ENCODE data around the gene TNFAIP8L2.
"Not testable (repeated sequence)": the region's sequence is repeated elsewhere in the genome, so short reads cannot be mapped to it uniquely, and the experiment has no call there.

TNFAIP8L2 gene

DNA sequence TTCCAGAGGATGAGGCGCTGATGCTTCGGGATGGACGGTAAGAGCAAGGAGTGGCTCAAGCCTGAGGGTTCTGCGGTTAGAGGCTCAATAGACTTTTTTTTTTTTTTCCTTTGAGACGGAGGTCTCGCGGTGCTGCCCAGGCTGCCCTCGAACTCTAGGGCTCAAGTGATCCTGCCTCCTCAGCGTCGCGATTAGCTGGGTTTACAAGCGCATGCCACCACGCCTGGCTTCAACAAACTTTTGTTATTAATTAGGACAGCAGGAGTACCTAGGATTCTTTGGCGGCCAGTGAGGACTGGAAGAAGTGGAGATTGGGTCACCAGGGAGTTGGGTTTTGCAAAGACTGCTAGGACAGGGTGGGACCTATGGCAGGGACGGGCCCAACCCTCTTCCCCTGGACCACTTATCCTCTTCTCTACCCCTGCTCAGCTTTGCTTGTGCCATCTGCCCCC, 10.1 kb downstream of the TNFAIP8L2 start:
- Histone ChIP-seq H3K27me3 (ENCODE audit: insufficient read depth, low read length) (no peaks in the 10 kb centered on the region), H3K27ac (ENCODE audit: low read depth, low read length) (peak overlapping the region; percentile 61), H3K36me3 (ENCODE audit: insufficient read depth, low read length) (peaks cover 3% of the 10 kb centered on the region; the same call in 1 of the 2 replicates), H3K4me1 (ENCODE audit: control insufficient read depth, insufficient read depth, low read length, unreplicated experiment) (peaks cover 17% of the 10 kb centered on the region), H3K79me2 (ENCODE audit: control insufficient read depth, insufficient read depth, low read length, unreplicated experiment) (peaks cover 24% of the 10 kb centered on the region), H2AFZ (ENCODE audit: low read length, unreplicated experiment) (peak overlapping the region; percentile 76), H3K4me3 (ENCODE audit: low read depth, low read length) (peak overlapping the region; percentile 87)

DNA sequence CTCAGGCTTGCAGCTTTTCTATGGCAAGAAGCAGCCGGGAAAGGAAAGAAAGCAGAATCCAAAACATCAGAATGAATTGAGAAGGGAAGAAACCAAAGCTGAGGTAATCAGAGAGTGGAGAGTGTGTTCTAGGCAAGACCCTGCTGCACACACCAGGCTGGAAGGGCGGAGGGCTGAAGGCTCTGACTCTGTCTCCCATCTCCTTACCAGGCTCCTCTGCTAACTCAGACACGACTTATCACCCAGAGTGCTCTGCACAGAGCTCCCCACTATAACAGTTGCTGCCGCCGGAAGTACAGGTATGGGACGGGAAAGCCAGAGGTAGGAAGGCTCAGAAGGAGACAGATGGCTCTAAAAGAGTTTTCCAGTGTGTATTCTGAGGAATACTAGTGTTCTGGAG, 10.7 kb downstream of the TNFAIP8L2 start:
- peaks cover 17% of the 10 kb centered on the region for H3K4me1 ChIP-seq (ENCODE audit: control insufficient read depth, insufficient read depth, low read length, unreplicated experiment)
- peaks cover 24% of the 10 kb centered on the region for H3K79me2 ChIP-seq (ENCODE audit: control insufficient read depth, insufficient read depth, low read length, unreplicated experiment)
- H3K4me3 ChIP-seq (ENCODE audit: low read depth, low read length): peak overlapping the region; percentile 87
- H3K36me3 ChIP-seq (ENCODE audit: insufficient read depth, low read length): peaks cover 3% of the 10 kb centered on the region; the same call in 1 of the 2 replicates
- no peak overlapping the region for H2AFZ ChIP-seq (ENCODE audit: low read length, unreplicated experiment)
- no peaks in the 10 kb centered on the region for H3K27me3 ChIP-seq (ENCODE audit: insufficient read depth, low read length)
- no peak overlapping the region for H3K27ac ChIP-seq (ENCODE audit: low read depth, low read length)

DNA sequence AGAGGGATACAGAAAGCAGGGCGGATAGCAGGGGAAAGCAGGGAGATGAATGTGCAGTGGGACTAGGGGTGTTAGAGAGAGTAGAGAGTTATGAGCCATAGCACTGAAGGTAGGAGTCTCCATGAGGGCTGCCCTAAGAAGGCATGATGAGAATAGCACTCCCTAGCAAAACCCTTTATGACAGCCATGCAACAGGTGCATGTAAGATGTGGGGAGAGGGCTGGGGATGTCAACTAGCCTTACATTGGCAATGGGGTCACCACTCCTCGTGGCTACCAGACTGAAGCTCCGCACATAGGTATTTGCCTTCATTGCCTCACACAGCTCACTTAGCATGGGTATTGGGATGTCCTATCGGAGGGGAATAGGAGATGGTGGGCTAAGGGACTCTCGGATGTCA, 14.7 kb downstream of the TNFAIP8L2 start:
- peaks cover 9% of the 10 kb centered on the region for H3K4me1 ChIP-seq (ENCODE audit: control insufficient read depth, insufficient read depth, low read length, unreplicated experiment)
- no peak overlapping the region for H3K27ac ChIP-seq (ENCODE audit: low read depth, low read length)
- H3K79me2 ChIP-seq (ENCODE audit: control insufficient read depth, insufficient read depth, low read length, unreplicated experiment): peaks cover 12% of the 10 kb centered on the region
- H3K4me3 ChIP-seq (ENCODE audit: low read depth, low read length): no peak overlapping the region
- H3K27me3 ChIP-seq (ENCODE audit: insufficient read depth, low read length): no peaks in the 10 kb centered on the region
- H3K36me3 ChIP-seq (ENCODE audit: insufficient read depth, low read length): peaks cover 3% of the 10 kb centered on the region; the same call in 1 of the 2 replicates
- no peak overlapping the region for H2AFZ ChIP-seq (ENCODE audit: low read length, unreplicated experiment)

DNA sequence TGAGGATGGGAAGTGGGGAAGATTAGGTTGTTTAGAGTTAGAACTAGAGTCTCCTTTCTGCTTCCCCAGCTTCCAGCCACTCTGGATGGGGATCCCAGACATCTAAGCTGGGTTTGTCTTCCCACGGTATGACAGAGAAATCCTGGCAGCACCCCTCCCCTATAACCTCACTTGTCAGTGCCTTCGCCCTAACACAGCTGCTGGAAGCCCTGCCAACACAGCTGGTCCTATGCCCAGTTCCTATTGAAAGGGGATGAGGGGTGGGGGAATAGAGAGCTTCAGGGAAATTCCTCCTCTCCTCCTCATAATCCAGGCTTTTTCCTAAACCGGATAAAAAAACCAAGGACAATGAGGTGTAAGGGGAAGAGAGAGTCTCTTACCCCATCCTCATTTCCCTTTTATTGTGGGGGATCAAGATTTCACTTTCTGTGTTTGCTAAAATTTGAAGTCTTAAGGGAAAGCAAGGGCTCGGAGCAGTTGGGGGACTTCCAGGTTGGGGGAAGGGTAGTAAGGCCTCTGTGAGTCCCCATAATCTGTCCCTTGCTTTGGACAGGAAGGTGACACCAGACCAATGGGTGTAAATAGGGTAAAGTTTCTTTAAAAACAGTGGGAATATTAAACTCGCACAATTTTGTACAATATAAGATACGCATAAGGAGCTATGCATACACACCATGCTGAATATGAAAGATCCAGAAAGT, 18.7 kb downstream of the TNFAIP8L2 start:
- Histone ChIP-seq H3K36me3 (ENCODE audit: insufficient read depth, low read length) (no peaks in the 10 kb centered on the region; the same call in 1 of the 2 replicates), H3K4me1 (ENCODE audit: control insufficient read depth, insufficient read depth, low read length, unreplicated experiment) (no peaks in the 10 kb centered on the region), H3K79me2 (ENCODE audit: control insufficient read depth, insufficient read depth, low read length, unreplicated experiment) (no peaks in the 10 kb centered on the region), H3K27me3 (ENCODE audit: insufficient read depth, low read length) (no peaks in the 10 kb centered on the region), H3K4me3 (ENCODE audit: low read depth, low read length) (no peak overlapping the region), H2AFZ (ENCODE audit: low read length, unreplicated experiment) (no peak overlapping the region), H3K27ac (ENCODE audit: low read depth, low read length) (no peak overlapping the region)

DNA sequence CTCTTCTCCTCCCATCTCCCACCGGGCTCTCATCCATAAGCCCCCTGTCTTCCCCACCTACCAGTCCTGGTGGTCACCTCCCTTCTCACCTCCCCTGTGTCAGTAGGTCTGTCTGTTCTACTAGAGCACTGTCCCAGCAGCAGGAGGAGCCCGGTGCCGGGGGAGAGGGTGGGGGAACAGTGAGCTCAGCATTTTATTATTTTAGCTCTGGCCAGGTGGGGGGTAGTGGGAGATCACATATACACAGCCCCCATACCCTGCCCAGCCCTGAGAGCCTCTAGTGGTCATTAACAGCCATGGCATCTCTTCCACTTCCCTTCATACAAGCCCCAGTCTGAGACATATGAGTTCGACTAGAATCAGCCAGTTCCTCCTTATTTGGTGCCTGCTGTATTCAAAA, 19.4 kb downstream of the TNFAIP8L2 start, which contains the start of gene TMOD4:
Gene TMOD4, minus strand, starts transcription at position 119 of the 400 bp plus-strand sequence. CDS start 1,106 bp downstream, outside the sequence.
- Histone ChIP-seq H3K36me3 (ENCODE audit: insufficient read depth, low read length) (peaks cover 1% of the 10 kb centered on the region; the same call in 1 of the 2 replicates), H3K4me3 (ENCODE audit: low read depth, low read length) (no peak within 1 kb of the TSS), H3K4me1 (ENCODE audit: control insufficient read depth, insufficient read depth, low read length, unreplicated experiment) (no peaks in the 10 kb centered on the region), H3K27me3 (ENCODE audit: insufficient read depth, low read length) (no peaks in the 10 kb centered on the region), H3K27ac (ENCODE audit: low read depth, low read length) (no peak within 1 kb of the TSS), H3K79me2 (ENCODE audit: control insufficient read depth, insufficient read depth, low read length, unreplicated experiment) (no peaks in the 10 kb centered on the region), H2AFZ (ENCODE audit: low read length, unreplicated experiment) (no peak within 1 kb of the TSS)

DNA sequence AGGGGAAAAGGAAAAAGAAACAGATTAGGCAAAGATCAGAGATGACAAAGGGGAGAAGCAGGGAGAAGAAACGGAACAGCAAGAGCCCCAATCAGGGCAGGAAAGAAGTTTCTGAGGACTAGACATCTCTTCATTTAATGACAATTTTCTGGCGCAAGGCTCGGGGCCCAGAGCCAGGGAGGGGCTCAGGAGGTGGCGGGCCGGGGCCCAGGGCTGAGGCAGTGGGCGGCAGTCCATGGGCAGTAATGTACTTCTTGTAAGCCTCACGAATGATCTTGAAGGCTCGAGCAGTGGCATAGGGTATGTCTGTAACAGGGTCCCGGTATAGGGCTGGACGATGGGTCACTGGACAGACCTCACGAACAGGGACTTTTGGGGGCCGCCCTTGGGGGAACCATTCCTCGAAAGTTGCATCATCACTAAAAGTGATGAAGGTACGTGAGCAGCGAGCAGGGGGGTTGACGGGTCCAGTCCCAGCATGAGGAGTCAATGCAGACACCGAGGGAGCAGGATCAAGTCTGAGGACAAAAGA, 20.1 kb downstream of the TNFAIP8L2 start:
- no peak overlapping the region for H2AFZ ChIP-seq (ENCODE audit: low read length, unreplicated experiment)
- H3K79me2 ChIP-seq (ENCODE audit: control insufficient read depth, insufficient read depth, low read length, unreplicated experiment): no peaks in the 10 kb centered on the region
- no peak overlapping the region for H3K4me3 ChIP-seq (ENCODE audit: low read depth, low read length)
- H3K27me3 ChIP-seq (ENCODE audit: insufficient read depth, low read length): no peaks in the 10 kb centered on the region
- peaks cover 4% of the 10 kb centered on the region for H3K36me3 ChIP-seq (ENCODE audit: insufficient read depth, low read length)
- H3K4me1 ChIP-seq (ENCODE audit: control insufficient read depth, insufficient read depth, low read length, unreplicated experiment): no peaks in the 10 kb centered on the region
- H3K27ac ChIP-seq (ENCODE audit: low read depth, low read length): no peak overlapping the region

DNA sequence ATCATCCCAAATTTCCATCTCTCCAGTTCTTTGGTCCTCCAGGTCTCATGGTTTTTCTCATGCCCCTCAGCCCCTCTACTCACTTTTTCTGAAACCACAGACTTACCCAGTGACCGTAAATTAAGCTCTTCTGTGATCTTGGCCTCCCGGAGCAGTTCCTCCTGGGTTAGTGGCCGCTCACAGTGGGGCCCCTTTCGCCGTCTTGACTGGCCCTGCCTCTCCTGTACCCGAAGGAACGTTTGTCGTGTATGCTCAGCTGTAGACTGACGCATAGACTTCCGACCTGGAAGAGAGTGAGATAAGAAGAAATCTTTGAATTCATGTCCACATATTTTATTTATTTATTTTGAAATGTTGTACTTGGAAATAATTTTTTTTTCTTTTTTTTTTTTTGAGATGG, 27.8 kb downstream of the TNFAIP8L2 start:
- H3K36me3 ChIP-seq (ENCODE audit: insufficient read depth, low read length): peaks cover 14% of the 10 kb centered on the region; the same call in 1 of the 2 replicates
- no peak overlapping the region for H3K4me3 ChIP-seq (ENCODE audit: low read depth, low read length)
- H2AFZ ChIP-seq (ENCODE audit: low read length, unreplicated experiment): no peak overlapping the region
- H3K27me3 ChIP-seq (ENCODE audit: insufficient read depth, low read length): no peaks in the 10 kb centered on the region
- peaks cover 4% of the 10 kb centered on the region for H3K4me1 ChIP-seq (ENCODE audit: control insufficient read depth, insufficient read depth, low read length, unreplicated experiment)
- H3K27ac ChIP-seq (ENCODE audit: low read depth, low read length): no peak overlapping the region
- H3K79me2 ChIP-seq (ENCODE audit: control insufficient read depth, insufficient read depth, low read length, unreplicated experiment): peaks cover 23% of the 10 kb centered on the region

DNA sequence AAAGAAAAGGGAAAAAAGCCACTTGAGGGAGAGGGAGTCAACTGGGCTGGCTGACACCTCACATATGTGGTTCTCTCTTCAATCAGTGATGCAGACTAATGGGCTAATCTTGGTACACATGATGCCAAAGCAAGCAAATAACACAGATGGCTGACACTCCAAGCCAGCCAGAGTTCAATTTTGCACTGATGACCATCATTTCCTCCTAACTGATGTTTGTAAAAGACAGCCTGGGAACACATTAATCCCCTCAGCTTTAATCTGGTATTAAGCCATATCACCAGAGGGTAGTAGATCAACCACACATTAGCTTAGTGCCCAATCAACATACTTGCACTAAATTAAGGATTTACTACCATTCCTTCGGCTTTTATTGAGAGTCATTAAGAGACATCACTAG, 30.8 kb downstream of the TNFAIP8L2 start:
- H3K36me3 ChIP-seq (ENCODE audit: insufficient read depth, low read length): peaks cover 8% of the 10 kb centered on the region; the same call in 1 of the 2 replicates
- peaks cover 11% of the 10 kb centered on the region for H3K4me1 ChIP-seq (ENCODE audit: control insufficient read depth, insufficient read depth, low read length, unreplicated experiment)
- H2AFZ ChIP-seq (ENCODE audit: low read length, unreplicated experiment): no peak overlapping the region
- no peak overlapping the region for H3K27ac ChIP-seq (ENCODE audit: low read depth, low read length)
- H3K27me3 ChIP-seq (ENCODE audit: insufficient read depth, low read length): no peaks in the 10 kb centered on the region
- peaks cover 31% of the 10 kb centered on the region for H3K79me2 ChIP-seq (ENCODE audit: control insufficient read depth, insufficient read depth, low read length, unreplicated experiment)
- H3K4me3 ChIP-seq (ENCODE audit: low read depth, low read length): no peak overlapping the region

DNA sequence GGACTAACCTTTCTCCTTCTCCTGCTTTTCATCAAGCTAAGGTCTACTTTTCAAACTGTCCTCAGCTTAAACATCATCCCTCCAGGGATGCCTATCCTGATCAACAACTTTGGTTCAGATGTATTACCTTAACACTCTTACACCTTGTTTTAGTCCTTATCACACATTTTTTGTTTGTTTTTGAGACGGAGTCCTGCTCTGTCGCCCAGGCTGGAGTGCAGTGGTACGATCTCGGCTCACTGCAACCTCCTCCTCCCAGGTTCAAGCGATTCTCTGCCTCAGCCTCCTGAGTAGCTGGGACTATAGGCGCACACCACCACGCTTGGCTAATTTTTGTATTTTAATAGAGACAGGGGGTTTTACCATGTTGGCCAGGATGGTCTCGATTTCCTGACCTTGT, 32.2 kb downstream of the TNFAIP8L2 start:
- H3K27ac ChIP-seq (ENCODE audit: low read depth, low read length); H3K36me3 ChIP-seq (ENCODE audit: insufficient read depth, low read length); H2AFZ ChIP-seq (ENCODE audit: low read length, unreplicated experiment); H3K27me3 ChIP-seq (ENCODE audit: insufficient read depth, low read length): not testable (repeated sequence)
- Histone ChIP-seq H3K4me3 (ENCODE audit: low read depth, low read length) (peak overlapping the region; percentile 96), H3K79me2 (ENCODE audit: control insufficient read depth, insufficient read depth, low read length, unreplicated experiment) (peaks cover 31% of the 10 kb centered on the region), H3K4me1 (ENCODE audit: control insufficient read depth, insufficient read depth, low read length, unreplicated experiment) (peaks cover 11% of the 10 kb centered on the region)

DNA sequence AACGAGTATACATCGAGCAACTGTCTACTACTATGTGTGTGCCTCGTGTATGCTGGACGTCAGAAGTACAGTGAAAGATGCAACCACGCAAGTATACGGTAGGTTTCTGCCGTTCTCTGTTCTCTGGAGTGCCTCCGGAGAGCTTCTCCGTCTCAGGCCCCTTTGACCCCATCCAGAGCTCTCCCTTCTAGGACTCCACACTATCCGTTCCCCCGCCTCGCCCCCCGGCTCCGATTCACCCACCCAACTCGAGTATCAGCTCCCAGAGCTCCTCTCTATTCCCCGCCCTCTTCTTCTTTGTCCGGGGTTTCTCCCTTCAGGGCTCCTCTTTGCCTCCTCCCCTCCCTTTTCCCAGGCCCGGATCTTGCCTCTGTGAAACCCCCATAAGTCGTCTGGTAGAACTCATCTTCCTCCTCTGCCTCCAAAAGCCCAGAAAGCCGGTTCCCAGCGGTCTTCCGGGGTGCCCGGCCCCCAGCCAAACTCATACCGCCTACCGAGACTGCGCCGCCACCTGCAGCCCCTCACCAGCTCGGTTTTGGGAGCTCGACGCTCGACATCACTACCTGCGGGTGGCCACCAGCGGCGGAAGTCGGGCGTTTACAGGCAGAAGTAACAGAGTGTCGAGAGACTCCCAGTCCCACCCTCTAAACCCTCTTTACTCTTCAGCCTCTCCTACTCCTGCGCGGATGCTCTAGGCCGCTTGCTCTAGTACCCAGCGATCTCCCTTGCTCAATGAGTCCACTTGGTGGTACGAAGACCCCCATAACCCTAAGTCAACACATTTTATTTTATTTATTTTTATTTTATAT, 33.4 kb downstream of the TNFAIP8L2 start, which contains the start of gene VPS72:
Gene VPS72, minus strand, starts transcription at position 561 of the 809 bp plus-strand sequence. Its CDS starts 76 bp downstream, at position 485.
- Histone ChIP-seq H3K27ac (ENCODE audit: low read depth, low read length) (peak within 1 kb of the TSS; percentile 57), H3K27me3 (ENCODE audit: insufficient read depth, low read length) (no peaks in the 10 kb centered on the region)

More for the DNA sequence above, 33.4 kb downstream of the TNFAIP8L2 start, which contains the start of gene VPS72:
- Histone ChIP-seq H3K79me2 (ENCODE audit: control insufficient read depth, insufficient read depth, low read length, unreplicated experiment) (peaks cover 31% of the 10 kb centered on the region), H3K4me1 (ENCODE audit: control insufficient read depth, insufficient read depth, low read length, unreplicated experiment) (peaks cover 15% of the 10 kb centered on the region), H3K4me3 (ENCODE audit: low read depth, low read length) (peak within 1 kb of the TSS; percentile 96), H3K36me3 (ENCODE audit: insufficient read depth, low read length) (peaks cover 8% of the 10 kb centered on the region; the same call in 1 of the 2 replicates), H2AFZ (ENCODE audit: low read length, unreplicated experiment) (peak within 1 kb of the TSS; percentile 45)
